ENCODE measurements around the gene SMYD3. TPM values are rescaled to one million over a fixed set of nuclear protein-coding genes. Genes with fewer than 3 reads are reported as not detected.

SMYD3 gene
- total RNA-seq, 1 experiment from 2014 or later: 25.5 TPM

GRCh38 chr1:246512230-246512629 lies 5.2 kb upstream of the SMYD3 start:
- no CpG with 5 or more reads among the region's 7 CpGs for WGBS (ENCODE audit: extremely low coverage, insufficient read length, low lambda C conversion rate)

More at GRCh38 chr1:246512230-246512629, 5.2 kb upstream of the SMYD3 start:
- no peak overlapping the region for H2BK120ac ChIP-seq (ENCODE audit: low read depth, low read length, poor library complexity, severe bottlenecking)
- H3K36me3 Mint-ChIP-seq (ENCODE audit: insufficient read depth in 1 of 3, low read depth in 3 of 3): peaks cover 3 to 10% (median 3%) of the 10 kb centered on the region in 3 experiments; a peak in 2 of 7 replicates
- no peak overlapping the region for H3K9ac ChIP-seq (ENCODE audit: extremely low read depth, insufficient read length, low read length)
- no peak overlapping the region for H2AK5ac ChIP-seq (ENCODE audit: insufficient read length, low read length)
- no peaks in the 10 kb centered on the region for H3K79me1 ChIP-seq (ENCODE audit: insufficient read depth, low read depth, low read length, poor library complexity, severe bottlenecking)
- no peak overlapping the region for H3K4me3 Mint-ChIP-seq
- no peak overlapping the region for H2BK20ac ChIP-seq (ENCODE audit: low read depth, low read length, poor library complexity, severe bottlenecking)
- H3K18ac ChIP-seq (ENCODE audit: insufficient read length, low read depth, low read length): no peak overlapping the region
- H3K4me1 ChIP-seq (ENCODE audit: insufficient read depth, low read length): no peaks in the 10 kb centered on the region
- TF ChIP-seq, protein P1, sequence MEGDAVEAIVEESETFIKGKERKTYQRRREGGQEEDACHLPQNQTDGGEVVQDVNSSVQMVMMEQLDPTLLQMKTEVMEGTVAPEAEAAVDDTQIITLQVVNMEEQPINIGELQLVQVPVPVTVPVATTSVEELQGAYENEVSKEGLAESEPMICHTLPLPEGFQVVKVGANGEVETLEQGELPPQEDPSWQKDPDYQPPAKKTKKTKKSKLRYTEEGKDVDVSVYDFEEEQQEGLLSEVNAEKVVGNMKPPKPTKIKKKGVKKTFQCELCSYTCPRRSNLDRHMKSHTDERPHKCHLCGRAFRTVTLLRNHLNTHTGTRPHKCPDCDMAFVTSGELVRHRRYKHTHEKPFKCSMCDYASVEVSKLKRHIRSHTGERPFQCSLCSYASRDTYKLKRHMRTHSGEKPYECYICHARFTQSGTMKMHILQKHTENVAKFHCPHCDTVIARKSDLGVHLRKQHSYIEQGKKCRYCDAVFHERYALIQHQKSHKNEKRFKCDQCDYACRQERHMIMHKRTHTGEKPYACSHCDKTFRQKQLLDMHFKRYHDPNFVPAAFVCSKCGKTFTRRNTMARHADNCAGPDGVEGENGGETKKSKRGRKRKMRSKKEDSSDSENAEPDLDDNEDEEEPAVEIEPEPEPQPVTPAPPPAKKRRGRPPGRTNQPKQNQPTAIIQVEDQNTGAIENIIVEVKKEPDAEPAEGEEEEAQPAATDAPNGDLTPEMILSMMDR (conservative IDR thresholded peaks at IDR 0.05): no peak
- no peak for DNase-seq
- H3K4ac ChIP-seq (ENCODE audit: low read depth, low read length): no peak overlapping the region
- H3K4me2 ChIP-seq (ENCODE audit: insufficient read depth, insufficient read length, low read length): no peak overlapping the region
- no peak overlapping the region for H3K14ac ChIP-seq (ENCODE audit: insufficient read depth, low read length)
- no peak overlapping the region for H2BK12ac ChIP-seq (ENCODE audit: insufficient read length, low read depth, low read length)
- no peak overlapping the region for H3K56ac ChIP-seq (ENCODE audit: insufficient read length, low read depth, low read length)
- peaks cover 5% of the 10 kb centered on the region for H3K27me3 Mint-ChIP-seq (ENCODE audit: low read depth)
- H3K79me2 ChIP-seq (ENCODE audit: insufficient read depth, low read length): no peaks in the 10 kb centered on the region
- H4K8ac ChIP-seq (replicated peaks; ENCODE audit: insufficient read length, low read depth, low read length): no peak overlapping the region
- H3K4me1 Mint-ChIP-seq: peaks cover 2 to 4% of the 10 kb centered on the region in 2 experiments; a peak in 1 of 4 replicates
- peaks cover 30 to 32% of the 10 kb centered on the region in 2 experiments for H3K9me3 Mint-ChIP-seq
- H3K27ac Mint-ChIP-seq: no peak overlapping the region
- no peak overlapping the region for H3K23ac ChIP-seq (ENCODE audit: insufficient read length, low read depth, low read length)
- H4K20me1 ChIP-seq (ENCODE audit: control insufficient read depth, insufficient read depth, insufficient read length): no peaks in the 10 kb centered on the region
- no peak overlapping the region for H2BK15ac ChIP-seq (ENCODE audit: low read depth, low read length)
- H3K23me2 ChIP-seq (ENCODE audit: insufficient read length, low read depth, low read length, poor library complexity, severe bottlenecking): no peaks in the 10 kb centered on the region
- peaks cover 5% of the 10 kb centered on the region for H3K9me3 ChIP-seq (ENCODE audit: control insufficient read depth, low read depth, low read length)
- H4K5ac ChIP-seq (ENCODE audit: insufficient read length, low read depth, low read length): no peak overlapping the region
- no peak overlapping the region for H2AFZ ChIP-seq (ENCODE audit: low read length)
- no peaks in the 10 kb centered on the region for H3K27me3 ChIP-seq (ENCODE audit: insufficient read depth, low read length)
- no peak overlapping the region for H3T11ph ChIP-seq (ENCODE audit: low read length)
- no peak overlapping the region for H3K27ac ChIP-seq (ENCODE audit: insufficient read length, low read depth, low read length)
- H4K91ac ChIP-seq (ENCODE audit: insufficient read length, low read depth, low read length): no peak overlapping the region
- no peak overlapping the region for H2BK5ac ChIP-seq (ENCODE audit: insufficient read length, low read length)

All from H9 (cell line).